Adipocyte (in vitro differentiated cells): ENCODE measurements around the gene XPR1.

Source experiments
- DNase-seq: peaks from one replicate; pipeline ENCODE4 v3.0.0-alpha.2; 2015; ENCODE audit warnings: low read depth
- H3K27me3 ChIP-seq: replicated peaks from 2 replicates; pipeline ENCODE4 v1.7.0; 2013; ENCODE audit warnings: mild to moderate bottlenecking, low read length, moderate library complexity; ENCODE audit not compliant: control insufficient read depth, insufficient read depth
- H3K36me3 ChIP-seq: 2 replicates; pipeline ENCODE4 v1.7.0; 2013; ENCODE audit warnings: low read length, mild to moderate bottlenecking, moderate library complexity; ENCODE audit not compliant: control insufficient read depth, insufficient read depth, severe bottlenecking
- H3K4me1 ChIP-seq: 2 replicates; pipeline ENCODE4 v1.7.0; 2013; ENCODE audit warnings: mild to moderate bottlenecking, low read length, moderate library complexity; ENCODE audit not compliant: control insufficient read depth, insufficient read depth
- H3K4me3 ChIP-seq: 2 replicates; pipeline ENCODE4 v1.7.0; 2013; ENCODE audit warnings: mild to moderate bottlenecking, low read length, moderate library complexity
- H3K9ac ChIP-seq: 2 replicates; pipeline ENCODE4 v1.7.0; 2013; ENCODE audit warnings: mild to moderate bottlenecking, low read length, moderate library complexity
- H3K9me3 ChIP-seq: 2 replicates; pipeline ENCODE4 v1.7.0; 2013; ENCODE audit warnings: mild to moderate bottlenecking, low read length, moderate library complexity; ENCODE audit not compliant: control insufficient read depth

Gene XPR1

DNA sequence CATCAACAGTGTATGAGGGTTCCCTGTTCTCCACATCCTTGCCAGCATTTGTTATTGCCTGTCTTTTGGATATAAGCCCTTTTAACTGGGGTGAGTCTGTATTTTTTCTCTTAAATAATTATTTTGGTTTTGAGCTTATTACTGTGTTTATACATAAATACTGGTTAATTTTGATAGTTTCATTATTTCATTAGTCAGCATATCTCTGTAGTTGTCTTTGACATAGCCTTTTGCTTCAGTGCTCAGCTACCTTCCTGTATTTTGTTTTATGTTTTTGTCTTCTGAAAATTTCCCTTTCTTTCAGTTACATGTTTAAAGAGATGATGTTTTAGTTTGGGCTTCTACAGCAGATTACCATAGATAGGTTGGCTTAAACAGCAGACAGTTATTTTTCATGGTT lies 138.1 kb downstream of the XPR1 start:
- DNase-seq, result no peak
- no peaks in the 10 kb centered on the region for H3K9me3 ChIP-seq
- H3K4me3 ChIP-seq, result no peak overlapping the region
- no peak overlapping the region for H3K9ac ChIP-seq
- H3K27me3 ChIP-seq, result no peaks in the 10 kb centered on the region
- H3K4me1 ChIP-seq, result peaks cover 14% of the 10 kb centered on the region
- H3K36me3 ChIP-seq, result no peaks in the 10 kb centered on the region

DNA sequence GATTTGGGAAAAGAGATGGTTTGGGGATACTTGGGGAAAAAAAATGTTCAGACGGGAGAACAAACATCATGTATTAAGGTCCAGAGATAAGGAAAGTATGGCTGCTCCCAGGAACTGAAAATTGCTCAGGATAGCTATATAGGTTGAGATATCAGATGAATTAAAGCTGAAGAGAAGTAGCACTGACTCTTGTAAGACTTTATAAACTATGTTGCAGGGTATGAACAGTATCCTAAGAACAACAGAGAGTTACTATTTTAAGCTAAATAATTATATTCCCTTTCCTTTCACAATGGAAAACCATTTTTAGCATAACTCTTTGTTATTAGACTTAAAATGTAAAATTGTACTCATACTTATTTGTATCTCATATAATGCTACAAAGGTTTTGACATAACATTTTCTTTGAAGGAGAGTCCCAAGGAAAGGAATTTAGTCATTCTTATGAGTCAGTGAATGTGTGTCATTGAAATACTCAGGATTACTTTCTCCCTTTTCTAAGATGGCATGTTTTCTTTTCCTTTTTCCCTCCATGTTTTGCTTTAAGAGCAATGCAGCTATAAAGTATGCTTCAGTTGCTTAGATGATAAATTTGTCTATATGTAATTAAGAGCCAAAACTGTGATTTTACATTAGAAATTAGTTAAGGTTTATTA lies 141.5 kb downstream of the XPR1 start:
- DNase-seq, result peak; percentile 68
- H3K9ac ChIP-seq, result no peak overlapping the region
- H3K27me3 ChIP-seq, result no peaks in the 10 kb centered on the region
- no peaks in the 10 kb centered on the region for H3K36me3 ChIP-seq
- H3K9me3 ChIP-seq, result no peaks in the 10 kb centered on the region
- H3K4me1 ChIP-seq, result peaks cover 10% of the 10 kb centered on the region
- no peak overlapping the region for H3K4me3 ChIP-seq

DNA sequence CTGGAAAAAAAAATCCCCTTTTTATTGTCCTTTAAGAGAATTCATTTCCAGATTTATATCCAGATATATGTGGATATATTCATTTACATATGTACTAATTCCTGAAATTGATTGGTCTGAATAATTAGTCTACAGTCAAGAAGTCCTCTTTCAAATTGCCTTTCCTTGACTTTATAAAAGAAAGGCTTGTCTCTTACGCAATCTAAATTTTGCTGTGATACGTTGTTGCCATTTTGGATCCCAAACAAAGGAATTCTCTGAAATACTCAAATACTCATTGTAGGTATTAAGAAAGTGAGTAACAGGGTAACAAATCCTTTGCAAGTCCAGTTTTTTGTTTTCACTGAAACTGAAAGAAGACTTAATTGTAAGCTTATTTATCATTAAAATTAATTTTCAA lies 144.0 kb downstream of the XPR1 start:
- Histone ChIP-seq H3K36me3 (no peaks in the 10 kb centered on the region), H3K4me1 (peaks cover 10% of the 10 kb centered on the region), H3K27me3 (no peaks in the 10 kb centered on the region), H3K9ac (no peak overlapping the region), H3K9me3 (no peaks in the 10 kb centered on the region), H3K4me3 (no peak overlapping the region)
- no peak for DNase-seq

DNA sequence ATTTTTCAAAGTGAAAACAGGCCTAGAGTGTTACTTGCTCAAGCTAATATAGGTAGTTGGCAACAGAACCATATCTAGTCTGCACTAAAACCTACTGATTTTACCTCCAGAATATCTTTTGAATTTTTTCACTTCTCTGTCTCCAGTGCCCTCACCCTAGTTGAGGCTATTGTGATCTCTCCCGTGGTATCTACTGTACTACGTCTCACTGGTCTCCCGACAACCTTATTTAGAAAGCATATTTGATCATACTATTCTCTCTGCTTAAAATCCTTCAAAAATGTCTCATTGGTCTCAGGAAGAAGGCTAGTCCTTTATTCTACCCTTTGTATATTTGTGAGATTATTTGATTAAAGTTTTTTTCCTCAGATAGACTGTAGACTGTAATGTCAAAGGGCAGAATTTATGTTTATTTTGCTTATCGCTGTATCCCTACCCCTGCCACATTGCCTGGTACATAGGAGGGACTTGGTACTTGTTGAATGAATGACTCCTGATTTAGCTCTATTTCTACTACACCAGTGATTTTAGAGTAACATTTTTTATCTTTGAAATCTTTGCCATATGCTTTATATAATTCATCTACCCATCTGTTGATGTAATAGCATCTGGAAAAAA lies 145.4 kb downstream of the XPR1 start:
- Histone ChIP-seq H3K36me3 (no peaks in the 10 kb centered on the region), H3K27me3 (no peaks in the 10 kb centered on the region), H3K4me1 (peaks cover 10% of the 10 kb centered on the region), H3K4me3 (no peak overlapping the region), H3K9ac (no peak overlapping the region), H3K9me3 (no peaks in the 10 kb centered on the region)
- no peak for DNase-seq

DNA sequence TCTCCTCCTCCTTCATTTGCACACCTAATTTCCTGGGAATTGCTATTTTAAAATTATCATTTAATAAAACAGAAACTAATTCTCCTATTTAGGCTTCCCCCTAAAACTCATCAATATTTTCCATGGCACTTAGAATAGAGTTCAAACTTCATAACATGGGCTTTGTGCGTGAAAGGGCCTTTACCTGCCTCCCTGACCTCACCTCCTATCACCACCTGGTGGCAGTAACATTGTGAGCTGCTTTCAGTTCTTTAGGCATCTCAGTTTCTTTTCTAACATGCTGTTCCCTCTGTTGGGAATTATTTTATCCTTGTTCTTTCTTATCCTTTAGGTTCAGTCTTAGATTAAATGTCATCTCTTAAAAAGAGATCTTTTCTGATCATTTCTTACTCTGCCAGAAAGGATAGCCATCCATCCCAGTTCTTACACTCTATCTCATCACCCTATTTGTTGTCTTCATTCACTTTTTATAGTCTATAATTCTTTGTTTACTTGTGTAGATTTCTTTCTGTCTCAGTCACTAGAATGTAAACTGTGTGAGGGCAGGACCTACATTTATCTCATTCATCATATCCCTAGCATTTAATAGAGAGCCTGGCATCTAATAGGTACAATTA lies 147.1 kb downstream of the XPR1 start:
- no peak overlapping the region for H3K4me3 ChIP-seq
- no peaks in the 10 kb centered on the region for H3K36me3 ChIP-seq
- H3K4me1 ChIP-seq, result peaks cover 2% of the 10 kb centered on the region
- no peaks in the 10 kb centered on the region for H3K27me3 ChIP-seq
- no peak overlapping the region for H3K9ac ChIP-seq
- DNase-seq, result no peak
- H3K9me3 ChIP-seq, result no peaks in the 10 kb centered on the region

DNA sequence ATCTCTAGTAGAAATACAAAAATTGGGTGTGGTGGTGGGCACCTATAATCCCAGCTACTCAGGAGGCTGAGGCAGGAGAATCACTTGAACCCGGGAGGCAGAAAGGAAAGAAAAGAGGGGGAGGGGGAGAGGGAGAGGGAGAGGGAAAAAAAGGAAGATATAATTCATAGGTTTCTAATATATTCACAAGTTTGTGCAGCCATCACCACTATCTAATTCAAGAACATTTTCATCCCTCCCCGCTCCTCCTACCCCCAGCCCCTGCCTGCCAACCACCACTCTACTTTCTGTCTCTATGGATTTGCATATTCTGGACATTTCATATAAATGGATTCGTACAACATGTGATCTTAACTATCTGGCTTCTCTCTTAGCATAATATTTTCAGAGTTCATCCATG lies 147.8 kb downstream of the XPR1 start:
- Histone ChIP-seq H3K27me3 (no peaks in the 10 kb centered on the region), H3K9ac (no peak overlapping the region), H3K4me3 (no peak overlapping the region), H3K4me1 (no peaks in the 10 kb centered on the region), H3K36me3 (no peaks in the 10 kb centered on the region), H3K9me3 (no peaks in the 10 kb centered on the region)
- no peak for DNase-seq

DNA sequence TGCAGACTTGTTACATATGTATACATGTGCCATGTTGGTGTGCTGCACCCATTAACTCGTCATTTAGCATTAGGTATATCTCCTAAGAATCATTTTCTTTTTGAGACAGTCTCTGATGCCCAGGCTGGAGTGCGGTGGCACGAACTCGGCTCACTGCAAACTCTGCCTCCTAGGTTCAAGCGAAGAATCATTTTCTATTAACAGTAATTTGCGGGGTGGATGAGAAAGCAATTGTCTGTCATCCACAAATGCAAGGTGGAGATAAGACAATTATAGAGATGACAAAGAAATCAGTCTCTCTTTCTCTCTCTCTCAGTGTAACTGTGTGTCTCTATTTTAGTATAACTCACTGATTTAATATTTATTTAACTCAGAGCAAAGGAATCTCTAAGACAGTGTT lies 149.9 kb downstream of the XPR1 start:
- H3K27me3 ChIP-seq, result no peaks in the 10 kb centered on the region
- H3K9ac ChIP-seq, result no peak overlapping the region
- no peak for DNase-seq
- H3K36me3 ChIP-seq, result no peaks in the 10 kb centered on the region
- no peaks in the 10 kb centered on the region for H3K9me3 ChIP-seq
- no peaks in the 10 kb centered on the region for H3K4me1 ChIP-seq
- no peak overlapping the region for H3K4me3 ChIP-seq

DNA sequence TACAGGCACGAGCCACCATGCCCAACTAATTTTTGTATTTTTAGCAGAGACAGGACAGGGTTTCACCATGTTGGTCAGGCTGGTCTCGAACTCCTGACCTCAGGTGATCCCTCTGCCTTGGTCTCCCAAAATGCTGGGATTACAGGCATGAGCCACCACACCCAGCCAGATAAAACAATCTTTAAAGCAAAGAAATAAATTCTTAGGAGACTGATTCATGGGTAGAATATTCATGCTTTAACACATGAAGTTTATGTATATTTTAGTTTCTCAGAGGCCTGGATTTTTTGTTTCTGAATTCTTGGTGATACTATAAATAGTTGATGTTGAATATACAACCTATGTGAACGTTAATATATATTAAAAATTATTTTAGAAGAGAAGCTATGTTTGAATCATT lies 153.5 kb downstream of the XPR1 start:
- DNase-seq, result peak; percentile 38
- Histone ChIP-seq H3K4me1 (no peaks in the 10 kb centered on the region), H3K4me3 (no peak overlapping the region), H3K9me3 (no peaks in the 10 kb centered on the region), H3K36me3 (no peaks in the 10 kb centered on the region), H3K9ac (no peak overlapping the region), H3K27me3 (no peaks in the 10 kb centered on the region)

DNA sequence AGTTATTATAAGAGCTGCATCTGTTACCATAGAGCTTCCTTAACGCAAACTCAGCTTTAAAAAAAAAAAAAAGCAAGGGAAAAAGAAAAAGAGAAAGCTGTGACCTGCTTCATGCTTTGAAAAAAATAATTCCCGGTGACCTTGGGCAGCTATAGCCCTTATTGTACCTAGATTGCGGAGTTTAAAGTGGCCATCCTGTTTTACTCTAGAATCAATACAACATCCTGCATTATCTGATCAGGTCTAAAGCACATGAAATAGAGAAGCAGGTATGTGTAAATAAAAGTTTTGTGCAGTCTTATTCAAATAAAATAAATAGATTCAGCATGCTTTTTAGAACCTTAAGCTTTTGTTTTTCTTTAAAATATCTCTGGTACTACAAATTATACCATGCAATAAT lies 154.1 kb downstream of the XPR1 start:
- Histone ChIP-seq H3K36me3 (no peaks in the 10 kb centered on the region), H3K9ac (no peak overlapping the region), H3K9me3 (no peaks in the 10 kb centered on the region), H3K27me3 (no peaks in the 10 kb centered on the region), H3K4me1 (no peaks in the 10 kb centered on the region), H3K4me3 (no peak overlapping the region)
- DNase-seq, result no peak

DNA sequence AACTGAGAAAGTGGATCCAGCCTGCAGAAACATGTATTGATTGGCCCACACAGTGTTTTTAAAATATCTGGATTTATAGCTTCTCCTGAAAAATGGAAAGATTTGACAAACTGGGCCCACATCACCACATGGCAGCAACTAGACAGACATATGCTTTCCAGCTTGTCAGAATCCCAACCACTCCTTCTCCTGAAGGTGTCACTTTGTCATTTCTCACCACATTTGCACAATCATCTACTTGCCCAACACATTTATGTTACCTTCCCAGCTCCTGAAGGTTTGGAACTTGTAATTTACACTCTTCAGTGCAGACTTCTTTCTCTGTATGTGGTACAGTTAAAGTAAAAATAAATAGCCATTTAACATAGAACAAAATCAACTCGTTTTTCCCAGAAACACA lies 154.8 kb downstream of the XPR1 start:
- Histone ChIP-seq H3K36me3 (no peaks in the 10 kb centered on the region), H3K27me3 (no peaks in the 10 kb centered on the region), H3K9me3 (no peaks in the 10 kb centered on the region), H3K9ac (no peak overlapping the region), H3K4me3 (no peak overlapping the region), H3K4me1 (no peaks in the 10 kb centered on the region)
- no peak for DNase-seq

DNA sequence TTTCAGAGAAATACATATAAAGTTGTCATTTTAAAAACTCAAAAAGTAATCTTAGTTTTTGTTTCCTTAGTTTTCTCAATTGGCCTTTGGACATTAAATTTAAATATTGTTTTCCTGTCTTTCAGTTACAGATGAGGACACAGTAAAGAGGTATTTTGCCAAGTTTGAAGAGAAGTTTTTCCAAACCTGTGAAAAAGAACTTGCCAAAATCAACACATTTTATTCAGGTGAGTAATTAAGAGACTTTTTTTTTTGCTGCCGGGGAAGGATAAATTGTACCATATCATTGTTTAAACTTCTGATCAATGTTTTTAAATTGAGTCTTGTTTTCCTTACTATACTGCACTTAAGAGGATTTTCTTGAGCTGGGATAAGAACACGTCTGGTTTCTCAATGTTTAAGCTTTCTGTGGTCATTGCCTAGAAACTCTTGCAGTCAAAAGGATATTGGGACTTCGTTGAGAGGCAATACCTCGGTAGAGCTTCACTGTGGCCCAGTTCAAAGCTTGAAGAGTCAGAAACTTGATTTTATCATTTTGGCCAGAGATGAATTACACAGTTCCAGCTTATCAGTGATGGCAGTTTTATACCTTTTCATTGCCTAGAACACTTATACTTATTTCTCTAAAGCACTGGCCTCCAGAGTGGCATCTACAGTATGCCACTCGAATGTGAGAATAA lies 155.9 kb downstream of the XPR1 start:
- Histone ChIP-seq H3K27me3 (no peaks in the 10 kb centered on the region), H3K4me3 (no peak overlapping the region), H3K36me3 (no peaks in the 10 kb centered on the region), H3K9ac (no peak overlapping the region), H3K9me3 (no peaks in the 10 kb centered on the region), H3K4me1 (no peaks in the 10 kb centered on the region)
- DNase-seq, result no peak
